Panc1 (cell line): ENCODE measurements around the gene NR6A1. TPM values are rescaled to one million over a fixed set of nuclear protein-coding genes. Genes with fewer than 3 reads are reported as not detected.

Experiments
- ATAC-seq: fragments of 200-7000 bp; cut with Tn5 transposase; 2 replicates; pipeline ENCODE4 v1.9.1; 2020; ENCODE audit warnings: mild to moderate bottlenecking, moderate library complexity
- BruUV-seq: library from RNA; stranded (reverse); fragments of 400-500 nt; replicated peaks from 2 replicates; lab custom pipeline; 2021; lab: Mats Ljungman, UMichigan
- CTCF ChIA-PET: fragments of 300-600 bp; sonication (Branson Sonifier 250); formaldehyde crosslinking; loops from one replicate; lab custom pipeline; 2022; ENCODE audit warnings: antibody characterized with exemption; lab: Charles Lee
- POLR2A ChIA-PET: fragments of 300-600 bp; sonication (Branson Sonifier 250); formaldehyde crosslinking; loops from one replicate; lab custom pipeline; 2022; ENCODE audit warnings: antibody characterized with exemption; lab: Charles Lee
- DNase-seq: peaks from one replicate; pipeline ENCODE4 v3.0.0-alpha.2; 2010; ENCODE audit warnings: low read depth, low spot score
- H3K27ac ChIP-seq: 2 replicates; pipeline ENCODE4 v1.5.1; 2011; ENCODE audit warnings: mild to moderate bottlenecking, low read length, inconsistent platforms
- H3K27me3 ChIP-seq: fragments of 200-500 bp; sonication (Bioruptor generic); 2 replicates; pipeline ENCODE4 v1.6.0; 2014; ENCODE audit warnings: low read length, inconsistent platforms; ENCODE audit not compliant: control insufficient read depth, insufficient read depth
- H3K36me3 ChIP-seq: fragments of 200-500 bp; sonication (Bioruptor generic); 2 replicates; pipeline ENCODE4 v1.5.1; 2014; ENCODE audit warnings: inconsistent platforms, mild to moderate bottlenecking, low read length, moderate library complexity; ENCODE audit not compliant: control insufficient read depth, insufficient read depth
- H3K4me1 ChIP-seq: 2 replicates; pipeline ENCODE4 v1.5.1; 2011; ENCODE audit warnings: inconsistent platforms, mild to moderate bottlenecking, low read length, moderate library complexity; ENCODE audit not compliant: control insufficient read depth, insufficient read depth
- H3K4me3 ChIP-seq, 2 experiments: 2 replicates each; pipeline ENCODE4 v1.5.1; 2011 to 2012; ENCODE audit warnings: low read depth in 2 of 2, low read length in 2 of 2, mild to moderate bottlenecking in 2 of 2, inconsistent platforms in 1 of 2, moderate library complexity in 1 of 2
- H3K9me3 ChIP-seq: fragments of 200-500 bp; sonication (Bioruptor generic); 2 replicates; pipeline ENCODE4 v1.5.1; 2014; ENCODE audit warnings: low read depth, mild to moderate bottlenecking, inconsistent platforms, low read length, moderate library complexity; ENCODE audit not compliant: control insufficient read depth, insufficient read depth
- CTCF ChIP-seq: fragments of 450-650 bp; IDR thresholded peaks from 2 replicates; pipeline ENCODE4 v1.5.1; 2017; ENCODE audit warnings: mild to moderate bottlenecking
- POLR2AphosphoS5 ChIP-seq: IDR thresholded peaks from 2 replicates; pipeline ENCODE4 v1.6.1; 2012; ENCODE audit warnings: mild to moderate bottlenecking, low read depth, low read length, moderate library complexity
- REST ChIP-seq, 2 experiments: IDR thresholded peaks; 2 replicates each; pipeline ENCODE4 v1.6.1; 2011 to 2012; ENCODE audit warnings: low read depth in 2 of 2, control low read depth in 1 of 2, low read length in 1 of 2, mild to moderate bottlenecking in 1 of 2, moderate library complexity in 1 of 2; ENCODE audit not compliant: insufficient read depth in 1 of 2
- SIN3A ChIP-seq: IDR thresholded peaks from 2 replicates; pipeline ENCODE4 v1.6.1; 2012; ENCODE audit warnings: low read depth, mild to moderate bottlenecking, low read length, moderate library complexity, borderline replicate concordance; ENCODE audit not compliant: insufficient read depth
- TCF7L2 ChIP-seq: IDR thresholded peaks from 2 replicates; pipeline ENCODE4 v1.6.1; 2011; ENCODE audit warnings: mild to moderate bottlenecking, low read depth, low read length, inconsistent platforms
- in situ Hi-C: cut with HindIII; loops from 2 replicates; pipeline ENCODE4 v1.10.0; 2016; ENCODE audit warnings: low sequenced_read_pairs, low pct_unique_long_range_greater_than_20kb
- intact Hi-C: fragments of 100-400 bp; cut with micrococcal nuclease; formaldehyde crosslinking; loops from one replicate; pipeline ENCODE4 v1.10.0; 2022; ENCODE audit not compliant: unreplicated experiment
- total RNA-seq: library from RNA; stranded (reverse); gene quantifications from one replicate; pipeline ENCODE4 v1.2.1, GENCODE V29; 2021; ENCODE audit not compliant: unreplicated experiment

The NR6A1 gene
- total RNA-seq, 1 experiment from 2014 or later: 7.6 TPM

GRCh38 chr9:124558777-124559470 is 212.2 kb downstream of the NR6A1 start:
- CTCF ChIA-PET: no interaction called here

GRCh38 chr9:124557895-124558294 is 213.2 kb downstream of the NR6A1 start:
- CTCF ChIA-PET: no interaction called here
- Histone ChIP-seq H3K27me3 (no peaks in the 10 kb centered on the region), H3K36me3 (no peaks in the 10 kb centered on the region), H3K4me3 (no peak overlapping the region), H3K4me1 (no peaks in the 10 kb centered on the region; the same call in 1 of the 2 replicates), H3K27ac (no peak overlapping the region), H3K9me3 (no peaks in the 10 kb centered on the region)
- POLR2A ChIA-PET: no interaction called here
- ATAC-seq (no peak), DNase-seq (no peak)
- intact Hi-C loops (no loop called here), in situ Hi-C loops (no loop called here)
- TF ChIP-seq POLR2AphosphoS5 (no peak), TCF7L2 (no peak), SIN3A (no peak), REST (IDR thresholded peaks at IDR 0.05; ENCODE audit: insufficient read depth in 1 of 2, low read depth in 2 of 2, low read length in 1 of 2) (no peak), CTCF (no peak)
- no TSS peak for BruUV-seq

More at GRCh38 chr9:124558777-124559470, 212.2 kb downstream of the NR6A1 start:
- BruUV-seq: no TSS peak
- no peaks in the 10 kb centered on the region for H3K9me3 ChIP-seq
- H3K4me3 ChIP-seq: no peak overlapping the region
- in situ Hi-C loops: no loop called here
- no peak overlapping the region for H3K27ac ChIP-seq
- no peaks in the 10 kb centered on the region for H3K36me3 ChIP-seq
- H3K4me1 ChIP-seq: no peaks in the 10 kb centered on the region; the same call in 1 of the 2 replicates
- TF ChIP-seq REST (IDR thresholded peaks at IDR 0.05; ENCODE audit: insufficient read depth in 1 of 2, low read depth in 2 of 2, low read length in 1 of 2) (no peak), POLR2AphosphoS5 (no peak), TCF7L2 (no peak)
- DNase-seq (no peak), ATAC-seq (no peak)
- POLR2A ChIA-PET: interaction anchor here (0.6 kb wide), 1 partner anchor 49 kb away, joined by 6 read pairs; no protein-coding TSS in a partner anchor
- intact Hi-C loops: no loop called here
- H3K27me3 ChIP-seq: no peaks in the 10 kb centered on the region
